ENCODE results near the gene PKNOX2. TPM values are rescaled to one million over a fixed set of nuclear protein-coding genes. Genes with fewer than 3 reads are reported as not detected.
A peak's percentile ranks its signal among the peaks of the same experiment; 100 is the strongest.

Gene PKNOX2
- total RNA-seq, 4 donors from 2014 or later = 0.83 to 4.1 (median 2.5) TPM

DNA sequence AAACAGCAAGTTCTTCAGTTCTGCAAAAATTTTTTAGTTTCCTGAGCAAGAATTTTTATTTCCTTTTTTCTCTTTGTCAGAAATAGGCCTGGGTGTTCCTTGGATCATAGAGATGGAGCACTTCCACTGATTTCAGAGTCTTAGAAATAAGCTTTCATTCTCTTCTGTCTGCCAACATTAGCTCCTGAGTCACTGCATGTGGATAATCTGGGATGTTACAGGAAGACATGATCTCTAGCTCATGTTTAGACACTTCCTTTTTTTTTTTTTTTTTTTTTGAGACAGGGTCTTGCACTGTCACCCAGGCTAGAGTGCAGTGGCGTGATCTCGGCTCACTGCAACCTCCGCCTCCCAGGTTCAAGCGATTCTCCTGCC is 39.9 kb upstream of the PKNOX2 start:
- intact Hi-C loops (cut with DNase I) = no loop called here
- 75% methylated on average over 4 of the region's 4 CpGs for WGBS

DNA sequence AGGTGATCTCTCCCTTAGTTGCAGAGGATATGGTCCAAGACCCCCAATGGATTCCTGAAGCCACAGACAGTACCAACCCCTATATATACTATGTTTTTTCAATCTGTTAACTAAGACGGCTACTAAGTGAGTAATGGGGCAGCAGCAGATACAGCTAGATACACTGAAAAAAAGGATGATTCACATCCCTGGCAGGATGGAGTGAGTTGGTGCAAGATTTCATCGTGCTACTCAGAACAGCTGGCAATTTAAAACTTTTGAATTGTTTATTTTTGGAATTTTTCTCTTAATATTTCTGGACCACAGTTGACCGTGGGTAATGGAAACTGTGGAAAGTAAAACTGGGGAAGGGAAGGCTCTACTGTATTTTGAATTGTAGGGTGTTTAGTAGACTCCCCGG is 36.1 kb upstream of the PKNOX2 start:
- intact Hi-C loops (cut with DNase I) = no loop called here
- 57% methylated on average over 4 of the region's 4 CpGs for WGBS
- no peak overlapping the region for H3K27ac ChIP-seq (replicated peaks in 1 of 4)
- no peaks in the 10 kb centered on the region for H3K9me3 ChIP-seq
- TF ChIP-seq POLR2A (IDR thresholded peaks at IDR 0.05; ENCODE audit: low read depth) = no peak
- no peak for TF ChIP-seq EP300 (IDR thresholded peaks at IDR 0.05)
- TF ChIP-seq, protein P1, sequence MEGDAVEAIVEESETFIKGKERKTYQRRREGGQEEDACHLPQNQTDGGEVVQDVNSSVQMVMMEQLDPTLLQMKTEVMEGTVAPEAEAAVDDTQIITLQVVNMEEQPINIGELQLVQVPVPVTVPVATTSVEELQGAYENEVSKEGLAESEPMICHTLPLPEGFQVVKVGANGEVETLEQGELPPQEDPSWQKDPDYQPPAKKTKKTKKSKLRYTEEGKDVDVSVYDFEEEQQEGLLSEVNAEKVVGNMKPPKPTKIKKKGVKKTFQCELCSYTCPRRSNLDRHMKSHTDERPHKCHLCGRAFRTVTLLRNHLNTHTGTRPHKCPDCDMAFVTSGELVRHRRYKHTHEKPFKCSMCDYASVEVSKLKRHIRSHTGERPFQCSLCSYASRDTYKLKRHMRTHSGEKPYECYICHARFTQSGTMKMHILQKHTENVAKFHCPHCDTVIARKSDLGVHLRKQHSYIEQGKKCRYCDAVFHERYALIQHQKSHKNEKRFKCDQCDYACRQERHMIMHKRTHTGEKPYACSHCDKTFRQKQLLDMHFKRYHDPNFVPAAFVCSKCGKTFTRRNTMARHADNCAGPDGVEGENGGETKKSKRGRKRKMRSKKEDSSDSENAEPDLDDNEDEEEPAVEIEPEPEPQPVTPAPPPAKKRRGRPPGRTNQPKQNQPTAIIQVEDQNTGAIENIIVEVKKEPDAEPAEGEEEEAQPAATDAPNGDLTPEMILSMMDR (IDR thresholded peaks at IDR 0.05) = no peak
- TF ChIP-seq POLR2AphosphoS5 (IDR thresholded peaks at IDR 0.05) = no peak
- peaks cover 0 to 6% (median 1%) of the 10 kb centered on the region in 4 donors for H3K4me1 ChIP-seq
- no peaks in the 10 kb centered on the region for H3K36me3 ChIP-seq
- DNase-seq (ENCODE audit: extremely low spot score) = no peak
- peaks cover 0 to 29% (median 0%) of the 10 kb centered on the region in 4 donors for H3K27me3 ChIP-seq
- no peak overlapping the region for H3K4me3 ChIP-seq

More for the DNA sequence above, 39.9 kb upstream of the PKNOX2 start:
- TF ChIP-seq POLR2AphosphoS5 (IDR thresholded peaks at IDR 0.05) (no peak), POLR2A (IDR thresholded peaks at IDR 0.05; ENCODE audit: low read depth) (no peak), EP300 (IDR thresholded peaks at IDR 0.05) (no peak)
- TF ChIP-seq, protein P1 (IDR thresholded peaks at IDR 0.05) = no peak
- Histone ChIP-seq H3K4me1 (peaks cover 0 to 6% (median 1%) of the 10 kb centered on the region in 4 donors), H3K27ac (replicated peaks in 1 of 4) (no peak overlapping the region), H3K27me3 (peaks cover 0 to 25% (median 0%) of the 10 kb centered on the region in 4 donors), H3K4me3 (no peak overlapping the region), H3K9me3 (no peaks in the 10 kb centered on the region), H3K36me3 (no peaks in the 10 kb centered on the region)
- no peak for DNase-seq (ENCODE audit: extremely low spot score)

DNA sequence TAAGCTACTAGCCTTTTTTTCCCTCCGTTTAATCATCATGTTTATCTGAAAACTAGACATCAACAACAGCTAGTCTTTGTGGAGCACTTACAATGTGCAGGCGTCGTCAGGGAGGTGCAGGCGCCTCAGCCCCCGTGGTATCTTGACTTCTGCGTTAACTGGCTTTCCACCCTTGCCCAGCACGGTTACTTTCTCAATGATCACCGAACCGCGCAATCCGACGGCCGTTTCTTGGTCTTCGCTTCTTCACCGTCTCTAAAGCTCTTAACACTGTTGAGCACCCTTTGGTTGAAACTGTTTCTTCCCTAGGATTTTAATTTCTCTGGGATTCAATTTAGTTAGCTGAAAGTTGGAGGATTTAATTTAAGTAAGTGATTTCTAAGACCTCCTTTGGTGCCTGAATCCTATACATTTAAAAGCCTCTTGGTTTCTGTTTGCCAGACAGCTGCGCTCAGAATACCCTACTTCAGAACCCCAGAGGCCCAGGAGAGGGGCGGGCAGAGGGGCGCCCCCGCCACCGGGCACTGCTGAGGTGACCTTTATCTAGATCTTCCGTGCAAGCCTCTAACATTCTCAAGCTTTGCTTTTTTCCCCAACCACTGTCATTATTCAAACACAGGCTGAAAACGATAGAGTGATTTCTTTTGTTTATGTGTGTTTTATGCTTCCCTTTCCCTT is 35.1 kb upstream of the PKNOX2 start:
- no peaks in the 10 kb centered on the region for H3K4me1 ChIP-seq
- intact Hi-C loops (cut with DNase I) = no loop called here
- no peak overlapping the region for H3K4me3 ChIP-seq
- 84% methylated on average over 22 of the region's 22 CpGs for WGBS
- peaks cover 0 to 29% (median 0%) of the 10 kb centered on the region in 4 donors for H3K27me3 ChIP-seq
- H3K27ac ChIP-seq (replicated peaks in 1 of 4) = no peak overlapping the region
- no peaks in the 10 kb centered on the region for H3K36me3 ChIP-seq
- H3K9me3 ChIP-seq = no peaks in the 10 kb centered on the region
- peak; percentile 31 for DNase-seq (ENCODE audit: extremely low spot score)
- no peak for TF ChIP-seq POLR2AphosphoS5 (IDR thresholded peaks at IDR 0.05)
- TF ChIP-seq, protein P1 (IDR thresholded peaks at IDR 0.05) = no peak
- no peak for TF ChIP-seq POLR2A (IDR thresholded peaks at IDR 0.05; ENCODE audit: low read depth)
- no peak for TF ChIP-seq EP300 (IDR thresholded peaks at IDR 0.05)

DNA sequence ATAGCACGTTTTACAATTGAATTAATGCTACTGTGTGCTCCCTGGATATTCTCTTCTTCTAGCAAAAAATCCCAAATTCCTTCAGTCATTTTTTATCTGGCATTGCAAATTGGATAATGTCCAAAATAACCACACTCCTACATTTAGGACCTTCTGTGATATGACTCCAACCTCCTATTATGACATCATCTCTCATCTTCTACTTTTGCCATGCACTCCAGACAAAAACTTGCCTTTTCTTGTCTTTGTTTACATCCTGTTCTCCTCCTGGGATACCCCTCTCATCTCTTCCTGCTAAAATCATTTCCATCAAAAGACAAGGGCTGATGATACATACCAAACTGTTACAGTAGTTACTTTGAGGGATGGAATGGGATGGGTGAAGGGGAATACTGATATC is 32.5 kb upstream of the PKNOX2 start:
- no peak for DNase-seq (ENCODE audit: extremely low spot score)
- TF ChIP-seq POLR2A (IDR thresholded peaks at IDR 0.05; ENCODE audit: low read depth) (no peak), POLR2AphosphoS5 (IDR thresholded peaks at IDR 0.05) (no peak), EP300 (IDR thresholded peaks at IDR 0.05) (no peak)
- TF ChIP-seq, protein P1 (IDR thresholded peaks at IDR 0.05) = no peak
- WGBS = 71% methylated on average over 1 of the region's 1 CpG
- Histone ChIP-seq H3K27me3 (peaks cover 0 to 21% (median 0%) of the 10 kb centered on the region in 4 donors), H3K36me3 (no peaks in the 10 kb centered on the region), H3K27ac (replicated peaks in 1 of 4) (no peak overlapping the region), H3K4me1 (no peaks in the 10 kb centered on the region), H3K4me3 (no peak overlapping the region), H3K9me3 (no peaks in the 10 kb centered on the region)
- intact Hi-C loops (cut with DNase I) = no loop called here

All from esophagus muscularis mucosa (tissue), 4 donors.